WERI-Rb-1 (cell line): ENCODE results near the gene ALDH16A1.

Experiments used
- DNase-seq: peaks from one replicate; pipeline ENCODE4 v3.0.0-alpha.2; 2020
- H3K27ac ChIP-seq: fragments of 250-450 bp; sonication (Bioruptor Pico); 2 replicates; pipeline ENCODE4 v1.5.1; 2020; ENCODE audit warnings: mild to moderate bottlenecking, moderate library complexity
- H3K27me3 ChIP-seq: fragments of 250-450 bp; sonication (Bioruptor Pico); 2 replicates; pipeline ENCODE4 v1.5.1; 2021; ENCODE audit warnings: mild to moderate bottlenecking, low read depth, moderate library complexity; ENCODE audit not compliant: insufficient read depth, severe bottlenecking
- H3K36me3 ChIP-seq: fragments of 250-450 bp; sonication (Bioruptor Pico); 2 replicates; pipeline ENCODE4 v1.5.1; 2020; ENCODE audit warnings: mild to moderate bottlenecking, moderate library complexity
- H3K4me3 ChIP-seq: 2 replicates; pipeline ENCODE4 v1.5.1; 2011; ENCODE audit warnings: low read depth, mild to moderate bottlenecking, control low read depth, low read length
- H3K9me3 ChIP-seq: fragments of 250-450 bp; sonication (Bioruptor Pico); 2 replicates; pipeline ENCODE4 v1.5.1; 2021; ENCODE audit warnings: mild to moderate bottlenecking, moderate library complexity; ENCODE audit not compliant: severe bottlenecking
- TF ChIP-seq, protein P1 (sequence below): IDR thresholded peaks from 2 replicates; pipeline ENCODE4 v1.5.1; 2011; ENCODE audit warnings: low read depth, mild to moderate bottlenecking, control low read depth, inconsistent platforms, low read length

The ALDH16A1 gene

DNA sequence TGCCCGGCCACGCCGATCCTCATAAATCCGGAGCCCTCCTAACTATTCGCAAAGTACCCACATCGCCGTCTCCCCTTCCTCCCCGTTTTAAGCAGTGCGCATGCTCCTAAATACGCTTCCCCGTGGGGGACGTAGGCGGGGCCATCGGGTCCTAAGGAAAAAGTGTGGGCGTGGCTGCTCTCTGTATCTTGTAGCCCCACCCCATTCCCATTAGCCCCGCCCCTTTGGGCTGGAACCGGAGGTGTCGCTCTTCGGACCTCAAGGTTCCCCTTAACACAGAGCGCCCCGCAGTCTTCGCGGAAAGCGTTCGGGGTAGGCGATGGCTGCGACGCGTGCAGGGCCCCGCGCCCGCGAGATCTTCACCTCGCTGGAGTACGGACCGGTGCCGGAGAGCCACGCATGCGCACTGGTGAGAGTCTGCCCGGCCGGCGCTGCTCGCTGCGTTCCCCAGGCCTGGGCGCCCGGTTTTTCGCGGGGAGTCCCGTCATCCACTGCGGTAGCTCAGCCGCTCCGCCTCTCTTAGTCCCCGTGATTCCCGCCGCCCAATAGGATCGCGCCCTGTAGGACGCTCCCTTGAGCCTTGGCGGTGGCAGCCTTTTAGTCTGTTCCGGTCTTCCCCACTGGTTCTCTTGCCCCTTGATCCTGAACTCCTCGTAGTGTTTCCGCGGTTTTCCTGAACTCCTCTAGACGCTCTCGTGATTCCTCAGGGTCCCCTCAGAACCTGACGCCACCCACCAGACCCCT is at the start of gene ALDH16A1:
TSS of gene ALDH16A1 (plus strand) at position 213 of the 744 bp plus-strand sequence. CDS start at position 320, 107 bp downstream.
- Histone ChIP-seq H3K27ac (peak within 1 kb of the TSS; percentile 96), H3K27me3 (no peaks in the 10 kb centered on the region), H3K36me3 (peaks cover 25% of the 10 kb centered on the region), H3K9me3 (no peaks in the 10 kb centered on the region), H3K4me3 (peak within 1 kb of the TSS; percentile 72)
- TF ChIP-seq, protein P1, sequence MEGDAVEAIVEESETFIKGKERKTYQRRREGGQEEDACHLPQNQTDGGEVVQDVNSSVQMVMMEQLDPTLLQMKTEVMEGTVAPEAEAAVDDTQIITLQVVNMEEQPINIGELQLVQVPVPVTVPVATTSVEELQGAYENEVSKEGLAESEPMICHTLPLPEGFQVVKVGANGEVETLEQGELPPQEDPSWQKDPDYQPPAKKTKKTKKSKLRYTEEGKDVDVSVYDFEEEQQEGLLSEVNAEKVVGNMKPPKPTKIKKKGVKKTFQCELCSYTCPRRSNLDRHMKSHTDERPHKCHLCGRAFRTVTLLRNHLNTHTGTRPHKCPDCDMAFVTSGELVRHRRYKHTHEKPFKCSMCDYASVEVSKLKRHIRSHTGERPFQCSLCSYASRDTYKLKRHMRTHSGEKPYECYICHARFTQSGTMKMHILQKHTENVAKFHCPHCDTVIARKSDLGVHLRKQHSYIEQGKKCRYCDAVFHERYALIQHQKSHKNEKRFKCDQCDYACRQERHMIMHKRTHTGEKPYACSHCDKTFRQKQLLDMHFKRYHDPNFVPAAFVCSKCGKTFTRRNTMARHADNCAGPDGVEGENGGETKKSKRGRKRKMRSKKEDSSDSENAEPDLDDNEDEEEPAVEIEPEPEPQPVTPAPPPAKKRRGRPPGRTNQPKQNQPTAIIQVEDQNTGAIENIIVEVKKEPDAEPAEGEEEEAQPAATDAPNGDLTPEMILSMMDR = no peak
- DNase-seq = peak; percentile 98

DNA sequence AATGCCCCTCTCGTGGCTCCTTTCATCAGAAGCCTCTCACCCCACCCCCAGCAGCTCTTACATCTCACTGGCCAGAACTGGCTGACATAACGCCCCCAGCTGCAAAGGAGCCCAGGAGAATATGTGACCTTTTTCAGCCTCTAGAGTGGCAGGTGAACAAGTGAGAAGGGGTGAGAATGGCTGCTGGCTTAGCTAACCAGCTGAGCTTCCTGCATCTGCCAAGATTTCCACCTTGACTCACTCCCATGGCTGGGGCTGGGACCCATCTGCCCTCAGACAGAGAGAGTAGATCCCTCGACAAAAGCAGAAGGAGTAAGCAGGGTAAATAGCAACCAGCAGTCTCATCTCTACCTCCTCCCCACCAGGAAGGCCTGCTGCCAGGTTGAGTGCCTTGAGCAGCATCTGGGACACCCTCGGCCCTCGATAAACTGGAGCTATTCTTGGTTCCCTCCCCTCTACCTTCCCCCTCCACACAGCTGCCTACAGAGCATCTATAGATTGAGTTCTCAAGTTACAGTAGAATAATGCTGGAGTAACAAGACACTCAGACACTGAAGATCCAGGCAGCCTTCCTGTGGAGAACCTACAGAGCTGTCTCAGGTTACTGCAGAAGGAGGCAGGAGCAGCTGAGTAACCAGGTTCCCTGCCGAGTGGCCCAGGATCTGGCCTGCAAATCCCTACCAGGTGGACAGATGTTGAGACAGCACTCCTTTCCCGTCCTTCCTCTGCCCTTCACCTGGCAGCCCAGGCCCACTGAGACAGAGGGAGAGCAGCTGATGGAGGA is 49.4 kb upstream of the ALDH16A1 start:
- H3K9me3 ChIP-seq = no peaks in the 10 kb centered on the region
- TF ChIP-seq, protein P1 = no peak
- no peaks in the 10 kb centered on the region for H3K36me3 ChIP-seq
- no peaks in the 10 kb centered on the region for H3K27me3 ChIP-seq
- DNase-seq = peak; percentile 63
- peak overlapping the region; percentile 77 for H3K27ac ChIP-seq
- H3K4me3 ChIP-seq = no peak overlapping the region

DNA sequence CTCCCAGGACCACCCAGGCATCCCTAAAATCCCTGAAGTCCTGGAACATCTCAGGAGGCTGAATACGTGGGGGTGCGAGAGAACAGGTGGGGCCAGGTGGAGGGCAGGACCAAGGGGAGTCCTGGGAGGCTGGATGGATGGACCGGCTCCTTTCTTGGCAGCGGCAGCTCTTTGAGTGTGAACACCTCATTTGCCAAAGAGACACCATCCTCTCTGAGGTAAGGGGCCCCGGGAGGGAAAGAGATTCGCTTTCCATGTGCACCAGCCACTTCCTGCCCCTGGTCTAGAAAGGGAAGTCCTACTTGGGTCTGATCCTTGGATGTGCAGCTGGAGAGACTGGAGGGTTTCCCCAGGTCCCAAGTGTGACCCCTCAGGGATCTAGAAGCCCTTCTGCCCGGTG is 45.9 kb upstream of the ALDH16A1 start:
- H3K9me3 ChIP-seq = no peaks in the 10 kb centered on the region

DNA sequence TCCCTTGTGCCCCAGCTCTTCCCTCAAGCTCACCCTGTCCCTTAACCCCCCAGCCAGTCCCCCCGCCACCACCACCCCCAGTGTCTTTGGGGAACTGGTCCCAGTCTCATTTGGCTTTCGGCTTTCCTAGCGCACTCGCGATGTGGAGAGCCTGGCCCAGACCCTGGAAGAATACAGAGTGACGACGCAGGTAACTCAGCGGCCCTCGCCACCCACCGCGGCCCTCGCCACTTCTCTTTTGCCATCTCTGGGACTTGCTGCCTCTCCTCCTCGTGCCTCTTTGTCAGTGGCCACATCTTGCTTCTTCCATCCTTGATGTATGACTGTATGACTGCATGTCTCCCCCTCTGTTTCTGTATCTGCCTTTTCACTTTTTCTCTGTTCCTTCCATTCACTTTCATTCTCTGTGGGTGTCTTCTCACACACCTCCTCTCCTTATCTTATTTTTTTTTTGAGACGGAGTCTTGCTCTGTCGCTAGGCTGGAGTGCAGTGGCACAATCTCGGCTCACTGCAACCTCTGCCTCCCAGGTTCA is 45.5 kb upstream of the ALDH16A1 start:
- no peak overlapping the region for H3K27ac ChIP-seq
- H3K27me3 ChIP-seq = no peaks in the 10 kb centered on the region
- no peak overlapping the region for H3K4me3 ChIP-seq
- H3K9me3 ChIP-seq = no peaks in the 10 kb centered on the region
- TF ChIP-seq, protein P1 = no peak
- no peak for DNase-seq
- no peaks in the 10 kb centered on the region for H3K36me3 ChIP-seq

More for the DNA sequence above, 45.9 kb upstream of the ALDH16A1 start:
- Histone ChIP-seq H3K4me3 (no peak overlapping the region), H3K36me3 (no peaks in the 10 kb centered on the region), H3K27me3 (no peaks in the 10 kb centered on the region), H3K27ac (no peak overlapping the region)
- no peak for DNase-seq
- TF ChIP-seq, protein P1 = no peak

DNA sequence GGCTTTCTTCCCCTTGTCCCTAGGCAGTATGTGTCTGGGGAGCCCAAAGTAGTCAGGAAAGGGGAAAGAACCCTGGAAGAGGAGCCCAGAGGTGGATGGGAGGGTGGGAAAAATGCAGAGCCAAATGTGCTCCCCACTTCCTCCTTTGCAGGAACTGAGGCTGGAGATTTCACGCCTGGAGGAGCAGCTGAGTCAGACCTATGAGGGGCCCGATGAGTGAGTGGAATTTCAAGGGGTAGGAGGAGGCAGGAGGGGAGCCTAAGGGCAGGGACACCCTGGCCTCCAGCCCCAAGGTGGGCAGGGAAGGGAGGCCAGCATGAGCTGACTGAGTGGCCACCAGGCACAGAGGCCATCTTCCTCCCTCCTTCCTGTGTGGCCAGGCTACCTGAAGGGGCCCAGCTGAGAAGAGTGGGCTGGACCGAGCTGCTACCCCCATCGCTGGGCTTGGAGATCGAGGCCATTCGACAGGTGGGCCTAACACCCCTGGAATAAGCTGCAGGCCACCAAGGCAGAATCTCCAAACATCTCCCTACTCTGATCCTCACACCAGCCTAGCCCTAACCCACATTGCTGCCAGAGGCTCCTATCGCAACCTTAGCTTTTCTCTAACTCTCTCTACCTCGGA is 44.1 kb upstream of the ALDH16A1 start:
- H3K4me3 ChIP-seq = no peak overlapping the region
- no peaks in the 10 kb centered on the region for H3K9me3 ChIP-seq
- H3K27ac ChIP-seq = peak overlapping the region; percentile 40
- DNase-seq = no peak
- H3K36me3 ChIP-seq = no peaks in the 10 kb centered on the region
- TF ChIP-seq, protein P1 = no peak
- no peaks in the 10 kb centered on the region for H3K27me3 ChIP-seq
